HG03025 (cell line): ENCODE measurements around the gene EIF5AL1.
"Not testable (repeated sequence)": the region's sequence is repeated elsewhere in the genome, so short reads cannot be mapped to it uniquely, and the experiment has no call there.

Experiments
- ATAC-seq: cut with Tn5 transposase; IDR thresholded peaks from one replicate; pipeline ENCODE4 v1.9.1; 2021; ENCODE audit warnings: mild to moderate bottlenecking, moderate library complexity; ENCODE audit not compliant: unreplicated experiment, low FRiP score

The EIF5AL1 gene

DNA sequence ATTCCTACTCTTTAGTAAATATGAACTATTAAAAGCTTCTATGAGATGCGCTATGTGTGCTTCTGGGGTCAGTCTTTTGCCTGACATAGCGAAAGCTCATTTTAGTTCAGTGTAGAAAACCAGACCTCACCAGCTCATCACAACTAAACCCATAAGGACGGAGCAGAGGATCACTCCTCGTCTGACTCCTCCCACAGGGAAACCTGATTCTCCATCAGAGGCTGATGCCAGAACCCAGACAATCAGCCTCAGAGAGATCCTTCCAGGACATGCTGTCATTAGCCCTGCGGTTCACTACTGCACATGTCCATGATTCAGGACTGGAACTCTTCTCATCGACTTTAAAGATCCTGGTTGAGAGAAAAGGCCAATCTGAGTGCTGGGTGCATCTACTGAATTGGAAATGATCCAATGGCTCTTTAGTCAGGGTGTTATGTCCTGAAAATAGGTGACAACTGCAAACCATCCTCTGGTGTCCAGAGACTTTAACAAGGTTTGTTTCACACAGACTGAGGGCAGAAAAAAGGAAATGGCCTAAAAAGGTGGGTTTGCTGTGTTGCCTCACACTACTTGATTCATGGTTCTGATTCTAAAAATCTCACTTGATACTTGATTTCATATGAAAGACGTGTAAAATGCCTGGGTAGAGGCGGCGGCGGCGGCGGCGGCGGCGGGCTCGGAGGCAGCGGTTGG is at the start of gene EIF5AL1:
TSS of gene EIF5AL1 (plus strand) at position 643 of the 693 bp plus-strand sequence. CDS start 117 bp downstream, outside the sequence.
- ATAC-seq = not testable (repeated sequence)

DNA sequence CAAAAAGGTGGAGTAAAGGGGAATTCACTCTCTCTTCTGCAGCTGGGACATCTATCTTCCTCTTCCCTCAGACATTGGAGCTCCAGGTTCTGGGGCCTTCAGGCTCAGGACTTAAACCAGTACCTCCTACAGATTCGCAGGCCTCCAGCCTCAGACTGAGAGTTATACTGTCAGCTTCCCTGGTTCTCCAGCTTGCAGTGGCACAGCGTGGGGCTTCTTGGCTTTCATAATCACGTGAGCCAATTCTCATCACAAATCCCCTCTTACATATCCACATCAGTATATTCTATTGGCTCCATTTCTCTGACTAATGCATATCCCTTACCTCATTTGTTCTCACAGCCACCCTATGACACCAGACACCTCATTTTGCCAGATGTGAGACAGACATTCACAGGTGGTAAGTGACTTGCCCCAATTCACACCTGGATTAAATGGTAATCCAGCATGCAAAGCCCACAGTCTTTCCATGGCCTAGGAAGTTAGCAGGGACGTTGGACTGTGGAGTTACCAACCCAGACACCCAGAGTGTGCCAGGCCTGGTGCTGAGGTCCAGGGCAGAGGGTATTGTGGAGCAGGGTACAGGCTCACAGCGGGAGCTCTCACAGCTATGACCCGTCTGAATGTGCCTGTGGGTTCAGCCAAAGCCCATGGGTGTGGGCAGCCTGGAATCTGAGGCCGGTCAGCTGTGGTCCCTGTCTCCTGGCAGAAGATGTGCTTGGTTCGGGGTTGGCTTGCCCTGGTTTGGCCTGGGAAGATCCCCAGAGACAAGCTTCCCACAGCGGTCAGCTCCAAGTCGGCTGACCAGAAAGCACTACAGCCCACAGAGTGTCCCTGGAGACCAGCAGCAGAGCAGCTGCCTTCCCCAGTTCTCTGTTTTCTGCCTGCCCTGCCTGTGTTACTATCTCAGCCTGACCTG is 48.5 kb upstream of the EIF5AL1 start:
- ATAC-seq = no peak

DNA sequence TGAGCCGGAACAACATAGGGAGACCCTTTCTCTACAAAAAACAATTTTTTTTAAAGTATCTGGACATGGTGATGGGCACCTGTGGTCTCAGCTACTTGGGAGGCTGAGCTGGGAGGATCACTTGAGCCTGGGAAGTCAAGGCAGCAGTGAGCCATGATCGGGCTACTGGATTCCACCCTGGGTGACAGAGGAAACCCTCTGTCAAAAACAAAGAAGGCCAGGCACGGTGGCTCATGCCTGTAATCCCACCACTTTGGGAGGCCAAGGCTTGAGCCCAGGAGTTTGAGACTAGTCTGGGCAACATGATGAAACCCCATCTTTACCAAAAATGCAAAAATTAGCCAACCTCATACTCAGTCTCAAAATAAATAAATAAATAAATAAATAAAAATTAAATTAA is 47.0 kb upstream of the EIF5AL1 start:
- ATAC-seq = no peak

DNA sequence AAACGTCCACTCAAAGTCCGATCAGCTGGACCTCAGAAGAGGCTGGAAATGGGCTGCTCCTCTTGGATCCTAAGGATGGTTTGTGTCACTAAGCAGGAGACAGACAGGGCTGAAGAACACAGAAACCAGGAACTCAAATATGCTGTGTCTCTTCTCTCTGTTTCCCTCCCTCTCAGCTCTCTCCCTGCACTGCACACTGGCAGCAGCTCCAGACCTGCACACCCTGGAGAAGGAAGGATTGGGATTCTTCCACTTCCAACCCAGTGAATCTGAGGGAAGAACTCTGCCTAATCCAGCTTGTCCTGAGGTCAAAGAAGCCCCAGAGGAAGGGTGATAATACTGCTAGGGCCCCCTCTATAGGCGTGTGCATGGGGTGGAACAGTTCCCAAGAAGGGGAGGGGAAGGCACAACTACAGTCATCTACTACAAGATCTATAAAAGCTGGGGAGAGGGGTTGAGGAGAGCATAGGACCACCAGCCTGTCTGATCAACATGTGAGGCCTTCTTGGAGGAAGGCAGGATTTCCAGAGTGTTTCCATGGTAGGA is 44.2 kb upstream of the EIF5AL1 start:
- no peak for ATAC-seq

DNA sequence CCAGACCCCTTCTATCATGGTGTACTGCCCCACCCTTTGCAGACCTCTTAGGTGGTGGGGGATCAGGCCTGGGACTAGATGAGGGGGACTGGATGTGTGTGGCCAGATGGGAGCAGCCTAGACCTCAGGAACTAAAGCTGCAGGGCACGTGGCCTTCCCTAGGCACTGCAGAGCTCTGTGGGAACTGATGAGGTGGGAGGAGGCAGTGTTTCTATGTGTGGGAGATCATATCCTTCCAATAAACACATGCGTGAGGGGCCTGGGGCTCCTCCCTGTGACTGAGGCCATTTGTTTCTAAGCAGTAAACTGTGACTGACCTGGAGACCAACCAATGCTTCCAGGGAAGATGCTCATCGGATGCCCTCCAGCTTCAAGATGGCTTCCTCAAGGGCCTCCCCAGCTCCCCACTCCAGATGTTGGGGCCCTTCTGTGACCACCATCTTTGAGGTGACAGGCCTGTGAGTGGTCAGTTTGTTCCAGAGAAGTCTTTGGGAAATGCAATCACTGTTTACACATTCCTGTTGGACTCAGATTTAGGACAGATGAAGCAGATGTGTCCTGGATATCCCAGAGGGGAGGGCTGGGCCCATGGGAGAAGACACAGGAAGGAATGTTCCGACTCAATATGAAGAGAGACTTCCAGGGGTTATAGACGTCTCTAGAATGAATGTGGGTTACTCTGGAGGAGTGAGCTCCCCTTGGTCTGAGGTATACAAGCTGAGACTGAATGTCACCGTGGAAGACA is 43.3 kb upstream of the EIF5AL1 start:
- ATAC-seq = no peak

DNA sequence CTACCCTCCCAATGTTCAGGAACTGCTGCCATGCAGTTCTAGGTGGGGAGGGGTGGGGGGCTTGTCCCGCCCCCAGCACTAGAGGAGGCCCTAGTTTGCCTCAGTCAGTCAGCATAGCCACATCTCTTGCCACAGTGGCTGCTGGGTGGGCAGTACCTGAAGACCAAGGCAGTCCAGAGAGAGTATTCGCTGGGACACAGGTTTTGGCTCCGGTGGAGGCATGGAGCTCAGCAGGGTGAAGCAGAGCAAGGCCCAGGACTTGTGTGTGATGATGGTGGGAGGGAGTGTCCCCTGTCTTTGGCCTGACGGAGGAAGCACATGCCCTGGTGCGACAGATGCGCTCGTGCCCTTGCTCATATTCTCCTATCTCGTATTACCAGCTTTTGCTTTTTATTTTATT is 42.2 kb upstream of the EIF5AL1 start:
- no peak for ATAC-seq

DNA sequence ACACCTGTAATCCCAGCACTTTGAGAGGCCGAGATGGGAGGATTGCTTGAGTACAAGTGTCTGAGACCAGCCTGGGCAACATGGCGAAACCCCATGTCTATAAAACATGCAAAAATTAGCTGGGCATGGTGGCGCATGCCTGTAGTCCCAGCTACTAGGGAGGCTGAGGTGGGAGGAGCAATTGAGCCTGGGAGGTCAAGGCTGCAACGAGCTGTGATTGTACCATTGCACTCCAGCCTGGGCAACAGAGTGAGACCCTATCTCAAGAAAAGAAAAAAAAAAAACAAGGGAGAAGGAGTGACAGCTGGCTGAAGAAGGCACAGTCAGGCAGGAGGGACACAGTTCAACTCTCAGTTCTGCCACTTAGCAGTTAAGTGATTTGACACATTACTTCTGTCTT is 40.6 kb upstream of the EIF5AL1 start:
- ATAC-seq = no peak

DNA sequence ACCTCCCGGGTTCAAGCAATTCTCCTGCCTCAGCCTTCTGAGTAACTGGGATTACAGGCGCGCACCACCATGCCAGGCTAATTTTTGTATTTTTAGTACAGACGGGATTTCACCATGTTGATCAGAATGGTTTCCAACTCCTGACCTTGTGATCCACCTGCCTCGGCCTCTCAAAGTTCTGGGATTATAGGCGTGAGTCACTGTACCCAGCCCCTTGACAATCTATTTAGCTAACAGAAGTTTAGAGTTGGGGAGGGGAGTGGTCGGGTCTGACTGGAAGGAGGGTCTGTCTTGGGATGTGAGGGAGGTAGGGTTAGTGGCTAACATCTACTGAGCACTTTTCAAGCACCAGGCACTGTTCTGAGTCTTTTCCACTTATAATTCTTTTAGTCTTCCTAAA is 39.9 kb upstream of the EIF5AL1 start:
- ATAC-seq = no peak

DNA sequence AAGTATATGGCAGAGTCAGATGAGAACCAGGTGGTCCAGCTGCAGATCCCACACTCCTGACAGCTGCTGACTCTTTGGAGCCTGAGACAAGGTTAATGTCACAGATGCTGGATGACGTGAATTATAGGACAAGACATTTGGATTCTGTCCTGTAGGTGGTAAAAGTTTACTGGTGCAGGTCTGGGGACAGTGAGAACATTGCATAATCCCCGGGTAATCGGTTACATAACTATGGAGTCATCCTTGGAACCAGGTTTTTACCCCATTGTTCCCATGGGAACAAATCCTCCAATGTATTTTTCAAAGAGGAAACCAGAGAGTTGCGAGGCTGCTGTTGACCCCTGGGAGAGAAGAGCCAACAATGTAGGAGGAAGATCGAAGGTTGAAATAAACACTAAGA is 39.4 kb upstream of the EIF5AL1 start:
- no peak for ATAC-seq

DNA sequence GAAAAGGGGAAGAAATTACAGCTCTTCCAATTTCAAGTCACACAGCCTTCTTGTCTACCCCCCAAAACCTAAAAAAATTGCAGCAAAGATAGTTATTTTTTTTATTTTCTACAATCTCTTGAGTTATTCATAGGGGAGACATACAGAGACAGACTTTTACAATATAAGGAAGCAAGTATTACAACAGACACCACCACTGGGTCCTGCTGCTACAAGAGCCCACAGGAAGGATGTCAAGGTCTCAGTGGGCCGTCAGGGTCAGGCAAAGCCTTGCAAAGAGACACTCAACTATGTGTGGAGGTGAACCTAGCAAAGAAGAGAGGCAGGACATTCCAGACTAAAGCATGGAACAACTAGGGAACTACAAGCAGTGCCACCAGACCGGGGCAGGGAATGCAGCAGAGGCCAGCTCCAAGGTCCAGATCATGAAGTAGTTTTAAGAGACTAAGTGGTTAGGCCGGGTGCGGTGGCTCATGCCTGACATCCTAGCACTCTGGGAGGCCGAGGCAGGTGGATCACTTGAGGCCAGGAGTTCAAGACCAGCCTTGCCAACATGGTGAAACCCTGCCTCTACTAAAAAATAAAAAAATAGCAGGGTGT is 38.7 kb upstream of the EIF5AL1 start:
- ATAC-seq = no peak

DNA sequence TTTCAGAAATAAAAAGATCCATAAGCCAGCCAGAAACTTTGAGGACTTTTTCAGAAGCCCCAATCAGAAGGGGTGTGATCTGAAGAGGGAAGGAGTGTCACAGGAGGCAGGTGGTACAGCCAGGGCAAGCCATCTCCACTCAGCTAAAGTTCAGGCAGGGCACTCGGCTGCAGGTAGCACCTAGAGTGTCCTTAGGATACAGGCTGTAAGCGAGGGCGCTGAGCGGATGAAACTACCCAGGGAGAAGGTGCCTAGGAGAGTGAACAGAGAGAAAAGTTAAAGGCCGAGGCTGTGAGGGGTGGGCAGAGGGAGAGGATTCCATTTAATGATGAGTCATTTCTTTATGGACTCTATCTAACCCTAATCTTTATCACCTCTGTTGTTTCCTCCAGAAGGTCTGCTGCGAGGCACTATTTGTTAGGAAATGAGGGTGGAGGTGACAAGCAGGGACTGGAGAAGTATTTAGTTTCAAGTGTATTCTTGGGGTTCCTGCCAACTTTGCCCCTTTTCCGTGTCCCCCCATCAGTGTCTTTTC is 37.1 kb upstream of the EIF5AL1 start:
- ATAC-seq = no peak

DNA sequence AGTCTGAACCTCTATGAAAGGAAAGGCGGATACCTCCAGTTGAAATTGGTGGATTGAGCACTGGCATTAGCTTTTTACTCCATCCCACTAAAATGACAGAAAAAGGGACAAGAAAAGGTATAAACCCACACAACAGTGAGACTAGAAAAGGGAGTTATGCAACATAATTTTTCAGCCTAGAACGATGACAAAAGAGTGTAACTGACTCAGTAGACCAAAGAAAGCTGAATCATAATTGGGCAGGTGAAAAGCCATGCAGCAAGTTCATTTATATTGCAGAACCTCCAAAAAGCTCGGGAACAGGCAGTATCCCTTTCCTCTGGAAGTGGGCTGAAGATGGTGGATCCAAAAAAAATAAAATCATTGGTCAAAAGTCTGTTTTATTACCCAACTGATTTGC is 36.5 kb upstream of the EIF5AL1 start:
- no peak for ATAC-seq

DNA sequence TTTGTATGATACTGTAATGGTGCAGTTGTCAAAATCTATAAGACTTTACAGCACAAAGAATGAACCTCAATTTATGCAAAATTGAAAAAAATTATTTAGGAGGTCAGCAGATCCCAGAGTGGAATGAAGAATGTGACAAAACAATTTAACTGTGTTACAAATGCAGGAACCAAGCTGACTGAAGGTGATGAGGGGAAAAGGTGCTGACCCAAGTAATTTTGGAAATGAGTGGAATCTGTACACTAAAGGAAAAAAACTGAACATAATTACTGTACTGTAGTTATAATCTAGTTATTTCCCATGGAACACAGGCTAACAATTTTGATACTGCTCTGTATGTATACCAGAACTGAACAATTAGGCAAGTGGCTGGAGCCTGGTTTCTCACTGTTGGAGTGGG is 35.7 kb upstream of the EIF5AL1 start:
- ATAC-seq = no peak

DNA sequence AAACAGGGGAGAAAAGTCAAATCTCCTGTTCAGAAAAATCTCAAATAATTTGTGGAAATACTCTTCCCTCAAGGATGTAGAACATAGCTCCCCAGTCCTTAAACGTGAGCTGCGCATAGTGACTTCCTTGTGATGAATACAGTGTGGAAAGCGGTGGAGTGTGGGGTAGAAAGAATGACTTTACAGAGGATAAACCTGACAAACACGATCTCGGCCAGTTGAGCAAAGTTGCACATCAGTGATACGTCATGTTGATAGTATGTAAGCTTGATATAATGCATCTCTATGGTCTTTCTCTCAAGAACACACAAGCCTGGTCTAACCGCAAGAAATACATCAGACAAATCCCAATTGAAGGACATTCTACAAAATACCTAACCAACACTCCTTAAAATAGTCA is 34.9 kb upstream of the EIF5AL1 start:
- ATAC-seq = no peak

DNA sequence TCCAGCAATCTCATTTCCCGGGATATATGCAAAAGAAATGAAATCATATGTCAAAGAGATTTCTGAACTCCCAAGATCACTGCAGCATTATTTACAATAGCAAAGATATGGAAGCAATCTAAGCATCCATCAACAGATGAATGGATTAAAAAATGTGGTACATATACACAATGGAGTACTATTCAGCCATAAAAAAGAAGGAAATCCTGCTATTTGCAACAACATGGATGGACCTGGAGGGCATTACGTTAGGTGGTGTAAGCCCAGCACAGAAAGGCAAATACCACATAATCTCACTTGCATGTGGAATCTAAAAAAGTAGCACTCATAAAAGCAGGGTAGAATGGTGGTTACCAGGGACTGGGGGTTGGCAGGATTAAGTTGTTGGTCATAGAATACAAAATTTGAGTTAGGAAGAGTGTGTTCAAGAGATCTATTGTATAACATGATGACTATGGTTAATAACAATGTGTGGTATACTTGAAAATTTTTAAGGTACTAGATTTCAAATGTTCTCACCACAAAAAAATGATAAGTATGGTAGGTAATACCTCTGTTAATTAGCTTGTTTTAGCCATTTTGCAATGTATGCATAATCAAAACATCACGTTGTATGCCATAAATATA is 32.9 kb upstream of the EIF5AL1 start:
- no peak for ATAC-seq

DNA sequence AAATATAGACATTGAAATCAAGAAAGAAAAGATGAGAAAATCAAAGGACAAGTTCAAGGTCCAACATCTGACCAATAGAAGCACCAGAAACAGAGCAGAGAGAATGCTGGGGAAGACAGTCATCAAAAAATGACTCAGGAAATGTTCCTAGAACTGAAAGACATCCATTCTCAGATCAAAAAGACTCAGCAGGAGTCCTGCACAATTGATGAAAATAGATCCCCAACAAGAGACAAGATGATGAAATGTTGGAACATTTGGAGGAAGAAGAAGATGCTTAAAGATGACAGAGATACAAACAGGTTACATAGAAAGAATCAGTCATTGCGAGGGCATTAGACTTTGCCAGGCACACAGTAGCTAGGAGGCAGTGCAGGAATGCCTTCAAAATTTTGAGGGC is 30.0 kb upstream of the EIF5AL1 start:
- ATAC-seq = no peak

DNA sequence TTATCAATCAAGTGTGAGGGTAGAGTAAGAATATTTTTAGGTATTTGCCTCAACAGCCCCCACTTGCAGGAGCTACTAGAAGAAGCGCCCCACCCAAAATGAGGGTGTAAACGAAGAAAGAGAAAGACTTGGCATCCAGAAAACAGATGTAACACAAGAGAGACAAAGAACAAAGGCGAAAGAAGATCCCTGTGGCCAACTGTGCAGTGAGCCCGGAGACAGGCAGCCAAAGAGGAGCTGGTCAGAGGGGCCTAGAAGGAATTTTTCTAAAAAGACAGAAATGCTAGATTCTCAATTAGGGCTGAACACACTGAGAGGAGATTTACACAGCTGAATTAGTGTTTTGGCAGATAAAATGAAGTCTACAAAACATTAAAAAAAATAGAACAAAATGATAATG is 29.6 kb upstream of the EIF5AL1 start:
- no peak for ATAC-seq

DNA sequence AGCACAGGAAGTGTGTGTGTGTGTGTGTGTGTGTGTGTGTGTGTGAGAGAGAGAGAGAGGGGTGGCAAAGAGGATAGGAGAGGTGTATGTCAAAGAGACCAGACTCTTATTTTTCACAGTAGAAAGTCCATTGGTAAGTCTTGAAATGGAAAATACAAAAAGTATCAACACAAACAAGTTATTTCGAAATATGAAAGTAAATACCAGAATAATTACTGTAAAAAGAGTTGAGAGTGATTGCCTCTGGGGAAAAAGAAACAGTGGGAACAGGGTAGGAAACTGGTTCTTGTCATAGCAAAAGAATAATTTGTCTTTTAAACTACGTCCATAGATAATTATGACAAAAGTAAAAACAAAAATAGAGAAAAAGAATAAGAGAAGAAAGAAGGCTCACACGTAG is 29.0 kb upstream of the EIF5AL1 start:
- ATAC-seq = no peak

DNA sequence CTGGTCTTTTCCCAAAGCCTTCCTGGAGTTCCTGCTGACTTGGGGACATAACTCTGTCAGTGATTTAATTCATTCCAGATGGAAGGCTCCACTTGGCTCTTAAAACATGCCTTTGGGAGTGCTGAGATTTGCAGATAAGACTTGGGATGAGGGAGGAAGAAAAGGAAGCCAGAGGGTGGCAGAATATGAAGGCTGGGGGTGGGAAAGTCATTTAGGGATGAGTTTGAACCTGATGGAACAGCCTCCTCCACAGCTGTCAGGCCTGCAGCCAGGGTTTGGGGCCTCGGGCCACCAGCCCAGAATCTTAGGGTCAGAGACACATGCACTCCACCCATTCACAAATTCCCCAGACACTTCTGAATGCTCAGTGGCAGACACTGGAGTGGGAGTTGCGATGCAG is 28.4 kb upstream of the EIF5AL1 start:
- ATAC-seq = no peak

DNA sequence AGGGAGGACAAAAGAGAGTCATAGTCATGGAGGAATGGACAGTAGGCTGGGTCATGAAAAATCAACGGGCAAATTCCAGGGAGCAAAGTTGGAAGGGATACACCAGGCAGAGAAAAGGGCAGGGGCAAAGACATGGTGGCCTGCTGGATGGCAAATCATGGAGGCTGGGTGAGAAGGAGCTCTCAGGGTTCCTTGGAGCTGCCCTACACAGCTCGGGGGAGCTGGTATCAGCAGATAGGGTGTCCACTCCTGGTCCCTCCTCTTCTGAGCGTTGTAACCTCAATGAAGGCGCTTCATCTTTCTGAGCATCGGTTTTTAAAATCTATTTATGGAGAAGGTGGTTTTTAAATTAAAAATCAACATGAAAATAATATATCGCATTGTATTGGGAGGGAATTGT is 27.9 kb upstream of the EIF5AL1 start:
- no peak for ATAC-seq
